Activated T-cell treated with anti-CD3 and anti-CD28 coated beads, Interleukin-2, amount 50 U/mL, for 24 hours (primary cell): ENCODE results near the gene FAM98A.
A peak's percentile ranks its signal among the peaks of the same experiment; 100 is the strongest.

Experiments
- DNase-seq: peaks from one replicate; pipeline ENCODE4 v3.0.0-alpha.2; 2020
- H3K27ac Mint-ChIP-seq: 2 replicates; pipeline ENCODE4 v1.8.0; 2020; ENCODE audit warnings: mild to moderate bottlenecking, mixed read lengths
- H3K27me3 Mint-ChIP-seq: 2 replicates; pipeline ENCODE4 v1.8.0; 2020; ENCODE audit warnings: mixed read lengths
- H3K36me3 Mint-ChIP-seq: 2 replicates; pipeline ENCODE4 v1.8.0; 2020; ENCODE audit warnings: low read depth, mixed read lengths
- H3K4me1 Mint-ChIP-seq: 2 replicates; pipeline ENCODE4 v1.8.0; 2020; ENCODE audit warnings: low read depth, mixed read lengths
- H3K4me3 Mint-ChIP-seq: 2 replicates; pipeline ENCODE4 v1.8.0; 2020; ENCODE audit warnings: mild to moderate bottlenecking, moderate library complexity, mixed read lengths
- H3K9me3 Mint-ChIP-seq: 2 replicates; pipeline ENCODE4 v1.8.0; 2020; ENCODE audit warnings: mixed read lengths

The FAM98A gene

GRCh38 chr2:33607251-33607721 lies 8.2 kb upstream of the FAM98A start:
- no peaks in the 10 kb centered on the region for H3K27me3 Mint-ChIP-seq
- H3K9me3 Mint-ChIP-seq, result no peaks in the 10 kb centered on the region
- H3K4me3 Mint-ChIP-seq, result no peak overlapping the region
- no peak for DNase-seq
- no peak overlapping the region for H3K27ac Mint-ChIP-seq
- H3K36me3 Mint-ChIP-seq, result no peaks in the 10 kb centered on the region
- no peaks in the 10 kb centered on the region for H3K4me1 Mint-ChIP-seq

GRCh38 chr2:33606622-33607021 lies 7.5 kb upstream of the FAM98A start:
- H3K4me3 Mint-ChIP-seq, result no peak overlapping the region
- no peaks in the 10 kb centered on the region for H3K9me3 Mint-ChIP-seq
- DNase-seq, result no peak
- no peaks in the 10 kb centered on the region for H3K27me3 Mint-ChIP-seq
- H3K4me1 Mint-ChIP-seq, result no peaks in the 10 kb centered on the region
- no peaks in the 10 kb centered on the region for H3K36me3 Mint-ChIP-seq
- no peak overlapping the region for H3K27ac Mint-ChIP-seq

GRCh38 chr2:33606100-33606499 lies 7.0 kb upstream of the FAM98A start:
- Mint-ChIP-seq H3K27ac (no peak overlapping the region), H3K4me1 (no peaks in the 10 kb centered on the region), H3K36me3 (no peaks in the 10 kb centered on the region), H3K4me3 (no peak overlapping the region), H3K9me3 (no peaks in the 10 kb centered on the region), H3K27me3 (no peaks in the 10 kb centered on the region)
- no peak for DNase-seq

GRCh38 chr2:33605056-33605455 lies 6.0 kb upstream of the FAM98A start:
- H3K9me3 Mint-ChIP-seq, result no peaks in the 10 kb centered on the region
- no peak for DNase-seq
- H3K4me1 Mint-ChIP-seq, result peaks cover 4% of the 10 kb centered on the region
- H3K4me3 Mint-ChIP-seq, result no peak overlapping the region
- no peaks in the 10 kb centered on the region for H3K36me3 Mint-ChIP-seq
- H3K27me3 Mint-ChIP-seq, result no peaks in the 10 kb centered on the region
- no peak overlapping the region for H3K27ac Mint-ChIP-seq

GRCh38 chr2:33603416-33603815 lies 4.3 kb upstream of the FAM98A start:
- Mint-ChIP-seq H3K36me3 (peaks cover 11% of the 10 kb centered on the region), H3K4me1 (peaks cover 11% of the 10 kb centered on the region), H3K4me3 (no peak overlapping the region), H3K27ac (no peak overlapping the region), H3K27me3 (no peaks in the 10 kb centered on the region), H3K9me3 (no peaks in the 10 kb centered on the region)
- DNase-seq, result no peak

- no peaks in the 10 kb centered on the region for H3K27me3 Mint-ChIP-seq
- no peak for DNase-seq
Measured at GRCh38 chr2:33602201-33602830, 3.2 kb upstream of the FAM98A start.

GRCh38 chr2:33599943-33600192 lies 769 bp upstream of the FAM98A start:
- no peaks in the 10 kb centered on the region for H3K9me3 Mint-ChIP-seq
- peak overlapping the region; percentile 96 for H3K27ac Mint-ChIP-seq
- H3K4me1 Mint-ChIP-seq, result peaks cover 26% of the 10 kb centered on the region
- peak overlapping the region; percentile 93 for H3K4me3 Mint-ChIP-seq
- no peak for DNase-seq
- H3K27me3 Mint-ChIP-seq, result no peaks in the 10 kb centered on the region
- peaks cover 26% of the 10 kb centered on the region for H3K36me3 Mint-ChIP-seq

More at GRCh38 chr2:33602201-33602830, 3.2 kb upstream of the FAM98A start:
- H3K27ac Mint-ChIP-seq, result no peak overlapping the region
- peaks cover 16% of the 10 kb centered on the region for H3K4me1 Mint-ChIP-seq
- peaks cover 17% of the 10 kb centered on the region for H3K36me3 Mint-ChIP-seq
- H3K9me3 Mint-ChIP-seq, result no peaks in the 10 kb centered on the region
- no peak overlapping the region for H3K4me3 Mint-ChIP-seq

GRCh38 chr2:33598561-33599174 lies 431 bp downstream of the FAM98A start:
- H3K4me1 Mint-ChIP-seq, result peaks cover 33% of the 10 kb centered on the region
- peak overlapping the region; percentile 93 for H3K4me3 Mint-ChIP-seq
- no peaks in the 10 kb centered on the region for H3K27me3 Mint-ChIP-seq
- no peaks in the 10 kb centered on the region for H3K9me3 Mint-ChIP-seq
- peak overlapping the region; percentile 96 for H3K27ac Mint-ChIP-seq
- peak; percentile 64 for DNase-seq
- H3K36me3 Mint-ChIP-seq, result peaks cover 35% of the 10 kb centered on the region

GRCh38 chr2:33597026-33597425 lies 2.1 kb downstream of the FAM98A start:
- Mint-ChIP-seq H3K27me3 (no peaks in the 10 kb centered on the region), H3K36me3 (peaks cover 51% of the 10 kb centered on the region), H3K27ac (peak overlapping the region; percentile 57), H3K4me3 (peak overlapping the region; percentile 93), H3K4me1 (peaks cover 41% of the 10 kb centered on the region), H3K9me3 (no peaks in the 10 kb centered on the region)
- DNase-seq, result no peak

GRCh38 chr2:33595385-33595784 lies 3.7 kb downstream of the FAM98A start:
- H3K36me3 Mint-ChIP-seq, result peaks cover 67% of the 10 kb centered on the region
- peaks cover 43% of the 10 kb centered on the region for H3K4me1 Mint-ChIP-seq
- no peaks in the 10 kb centered on the region for H3K9me3 Mint-ChIP-seq
- H3K27ac Mint-ChIP-seq, result no peak overlapping the region
- no peak overlapping the region for H3K4me3 Mint-ChIP-seq
- H3K27me3 Mint-ChIP-seq, result no peaks in the 10 kb centered on the region
- DNase-seq, result no peak

GRCh38 chr2:33589444-33589843 lies 9.7 kb downstream of the FAM98A start:
- H3K27me3 Mint-ChIP-seq, result no peaks in the 10 kb centered on the region
- no peaks in the 10 kb centered on the region for H3K9me3 Mint-ChIP-seq
- DNase-seq, result no peak
- peaks cover 17% of the 10 kb centered on the region for H3K4me1 Mint-ChIP-seq
- H3K27ac Mint-ChIP-seq, result no peak overlapping the region
- H3K4me3 Mint-ChIP-seq, result no peak overlapping the region
- peaks cover 88% of the 10 kb centered on the region for H3K36me3 Mint-ChIP-seq

GRCh38 chr2:33588232-33588631 lies 10.9 kb downstream of the FAM98A start:
- Mint-ChIP-seq H3K9me3 (no peaks in the 10 kb centered on the region), H3K36me3 (peaks cover 89% of the 10 kb centered on the region), H3K4me3 (no peak overlapping the region), H3K27me3 (no peaks in the 10 kb centered on the region), H3K27ac (peak overlapping the region; percentile 14), H3K4me1 (peaks cover 13% of the 10 kb centered on the region)
- no peak for DNase-seq

- Mint-ChIP-seq H3K27ac (no peak overlapping the region), H3K27me3 (no peaks in the 10 kb centered on the region), H3K4me1 (peaks cover 15% of the 10 kb centered on the region), H3K36me3 (peaks cover 88% of the 10 kb centered on the region), H3K9me3 (no peaks in the 10 kb centered on the region), H3K4me3 (no peak overlapping the region)
- DNase-seq, result no peak
Measured at GRCh38 chr2:33586766-33587165, 12.3 kb downstream of the FAM98A start.

- no peak for DNase-seq
- Mint-ChIP-seq H3K9me3 (no peaks in the 10 kb centered on the region), H3K4me3 (no peak overlapping the region), H3K4me1 (peaks cover 19% of the 10 kb centered on the region), H3K36me3 (peaks cover 69% of the 10 kb centered on the region), H3K27ac (no peak overlapping the region), H3K27me3 (no peaks in the 10 kb centered on the region)
Measured at GRCh38 chr2:33583194-33583938, 15.7 kb downstream of the FAM98A start.

GRCh38 chr2:33581872-33582271 lies 17.2 kb downstream of the FAM98A start:
- peak overlapping the region; percentile 38 for H3K27ac Mint-ChIP-seq
- no peak for DNase-seq
- H3K27me3 Mint-ChIP-seq, result no peaks in the 10 kb centered on the region
- H3K36me3 Mint-ChIP-seq, result peaks cover 59% of the 10 kb centered on the region
- H3K4me3 Mint-ChIP-seq, result no peak overlapping the region
- peaks cover 19% of the 10 kb centered on the region for H3K4me1 Mint-ChIP-seq
- H3K9me3 Mint-ChIP-seq, result no peaks in the 10 kb centered on the region
